SH-SY5Y (cell line): ENCODE data around the gene CDKN1C.

Experiments used
- GATA2 ChIP-seq: IDR thresholded peaks from 2 replicates; pipeline ENCODE4 v1.6.1; 2011; ENCODE audit warnings: mild to moderate bottlenecking, low read depth, low read length
- GATA3 ChIP-seq: IDR thresholded peaks from 2 replicates; pipeline ENCODE4 v1.6.1; 2011; ENCODE audit warnings: low read depth, mild to moderate bottlenecking, low read length, moderate library complexity

Gene CDKN1C

GRCh38 chr11:2849994-2850770 lies 35.4 kb downstream of the CDKN1C start:
- TF ChIP-seq GATA3 (no peak), GATA2 (no peak)

- TF ChIP-seq GATA3 = no peak
- no peak for TF ChIP-seq GATA2
Measured at GRCh38 chr11:2848497-2848896, 37.1 kb downstream of the CDKN1C start.

GRCh38 chr11:2847561-2847960 lies 38.0 kb downstream of the CDKN1C start:
- no peak for TF ChIP-seq GATA3
- TF ChIP-seq GATA2 = no peak

- TF ChIP-seq GATA3 = no peak
- no peak for TF ChIP-seq GATA2
Measured at GRCh38 chr11:2846470-2846869, 39.1 kb downstream of the CDKN1C start.

GRCh38 chr11:2846056-2846455 lies 39.5 kb downstream of the CDKN1C start:
- no peak for TF ChIP-seq GATA3
- peak; percentile 91 for TF ChIP-seq GATA2

- TF ChIP-seq GATA3 = no peak
- TF ChIP-seq GATA2 = no peak
Measured at GRCh38 chr11:2844996-2845395, 40.6 kb downstream of the CDKN1C start.

GRCh38 chr11:2844116-2844842 lies 41.3 kb downstream of the CDKN1C start:
- TF ChIP-seq GATA2 = no peak
- TF ChIP-seq GATA3 = no peak

- no peak for TF ChIP-seq GATA2
- no peak for TF ChIP-seq GATA3
Measured at GRCh38 chr11:2843551-2843950, 42.0 kb downstream of the CDKN1C start.

GRCh38 chr11:2842876-2843275 lies 42.7 kb downstream of the CDKN1C start:
- TF ChIP-seq GATA3 (no peak), GATA2 (no peak)

- TF ChIP-seq GATA2 = no peak
- no peak for TF ChIP-seq GATA3
Measured at GRCh38 chr11:2841411-2842190, 44.0 kb downstream of the CDKN1C start.

- TF ChIP-seq GATA2 = no peak
- TF ChIP-seq GATA3 = no peak
Measured at GRCh38 chr11:2839395-2839943, 46.1 kb downstream of the CDKN1C start.

- TF ChIP-seq GATA3 (no peak), GATA2 (no peak)
Measured at GRCh38 chr11:2838676-2839294, 46.8 kb downstream of the CDKN1C start.

GRCh38 chr11:2838091-2838490 lies 47.5 kb downstream of the CDKN1C start:
- TF ChIP-seq GATA3 (no peak), GATA2 (no peak)

GRCh38 chr11:2837651-2838050 lies 47.9 kb downstream of the CDKN1C start:
- TF ChIP-seq GATA2 (no peak), GATA3 (no peak)
